Gastroesophageal sphincter (tissue), 4 donors: ENCODE data around the gene ZNF726. TPM values are rescaled to one million over a fixed set of nuclear protein-coding genes. Genes with fewer than 3 reads are reported as not detected.
"Not testable (repeated sequence)": the region's sequence is repeated elsewhere in the genome, so short reads cannot be mapped to it uniquely, and the experiment has no call there.

ENCODE experiments used
- ATAC-seq: fragments of 150-250 bp; one replicate; pipeline ENCODE4 v1.9.1; 2016; ENCODE audit warnings: mild to moderate bottlenecking, moderate library complexity
- H3K27ac ChIP-seq, 4 donors: fragments of 200-600 bp; sonication (generic) in 3 of 4; 1 replicate in 3 of 4; 2 replicates in 1 of 4; pipeline ENCODE4 v1.5.1; 2016 to 2019
- H3K27me3 ChIP-seq: fragments of 200-600 bp; sonication (generic); one replicate; pipeline ENCODE4 v1.5.1; 2019
- H3K36me3 ChIP-seq, 2 donors: fragments of 200-600 bp; sonication (generic); one replicate each; pipeline ENCODE4 v1.5.1; 2019; ENCODE audit warnings: control low read depth in 1 of 2
- H3K4me1 ChIP-seq, 3 donors: fragments of 200-600 bp; sonication (generic); 1 replicate in 2 of 3; 2 replicates in 1 of 3; pipeline ENCODE4 v1.5.1; 2016 to 2019; ENCODE audit warnings: control low read depth in 2 of 3
- H3K4me3 ChIP-seq, 2 donors: fragments of 200-600 bp; sonication (generic); one replicate each; pipeline ENCODE4 v1.5.1; 2019; ENCODE audit warnings: mild to moderate bottlenecking in 1 of 2, moderate library complexity in 1 of 2
- H3K9me3 ChIP-seq, 3 donors: fragments of 200-600 bp; sonication (generic); one replicate each; pipeline ENCODE4 v1.5.1; 2017 to 2019; ENCODE audit warnings: control low read depth in 2 of 3
- CTCF ChIP-seq, 4 experiments: fragments of 200-600 bp in 2 of 4; fragments of 450-650 bp in 2 of 4; sonication (generic) in 1 of 4; IDR thresholded peaks; one replicate each; pipeline ENCODE4 v1.5.1; 2017 to 2019; ENCODE audit warnings: antibody characterized with exemption in 4 of 4, mild to moderate bottlenecking in 2 of 4, moderate library complexity in 2 of 4
- EP300 ChIP-seq: sonication (generic); formaldehyde crosslinking; IDR thresholded peaks from one replicate; pipeline ENCODE4 v1.6.1; 2017; ENCODE audit warnings: antibody characterized with exemption, mild to moderate bottlenecking
- POLR2A ChIP-seq, 2 donors: fragments of 450-650 bp; IDR thresholded peaks; one replicate each; pipeline ENCODE4 v1.6.1; 2017; ENCODE audit warnings: antibody characterized with exemption in 2 of 2, mild to moderate bottlenecking in 2 of 2, moderate library complexity in 1 of 2
- POLR2AphosphoS5 ChIP-seq: sonication (generic); formaldehyde crosslinking; IDR thresholded peaks from one replicate; pipeline ENCODE4 v1.6.1; 2017; ENCODE audit warnings: antibody characterized with exemption
- WGBS, 2 donors: methylation state at CpG; one replicate each; pipeline ENCODE4 v1.1.5; 2018; ENCODE audit warnings: low coverage in 1 of 2; 5-methylcytosine and 5-hydroxymethylcytosine counted together
- total RNA-seq, 4 donors: library from RNA; depleted of rRNA; stranded (reverse); fragments of >200 nt; gene quantifications; one replicate each; pipeline ENCODE4 v1.1.0, GENCODE V29; 2016

The ZNF726 gene
- total RNA-seq, 4 donors from 2014 or later, result 0.27 to 1.6 (median 0.35) TPM; not detected in 1

- Histone ChIP-seq H3K4me1 (no peaks in the 10 kb centered on the region), H3K27me3 (no peaks in the 10 kb centered on the region), H3K9me3 (peaks cover 0 to 33% (median 0%) of the 10 kb centered on the region in 3 donors), H3K36me3 (no peaks in the 10 kb centered on the region), H3K4me3 (no peak overlapping the region), H3K27ac (no peak overlapping the region)
- 100% methylated on average over 1 of the region's 1 CpG for WGBS, 2 donors
- ATAC-seq, result no peak
- TF ChIP-seq POLR2A (IDR thresholded peaks at IDR 0.05) (no peak), CTCF (IDR thresholded peaks at IDR 0.05) (no peak), EP300 (no peak), POLR2AphosphoS5 (no peak)
These were observed 18.2 kb downstream of the ZNF726 start for GRCh38 chr19:23932878-23933277.

GRCh38 chr19:23937031-23937430, 22.3 kb downstream of the ZNF726 start:
- ATAC-seq, H3K4me1 ChIP-seq, H3K27me3 ChIP-seq, H3K36me3 ChIP-seq, H3K4me3 ChIP-seq, H3K27ac ChIP-seq: not testable (repeated sequence)
- peaks cover 0 to 28% (median 0%) of the 10 kb centered on the region in 3 donors for H3K9me3 ChIP-seq
- WGBS, 2 donors, result no CpG with 5 or more reads among the region's 29 CpGs

- Histone ChIP-seq H3K27ac (no peak overlapping the region), H3K4me1 (no peaks in the 10 kb centered on the region), H3K27me3 (no peaks in the 10 kb centered on the region), H3K4me3 (no peak overlapping the region), H3K9me3 (no peaks in the 10 kb centered on the region), H3K36me3 (no peaks in the 10 kb centered on the region)
- TF ChIP-seq POLR2AphosphoS5, result no peak
- no peak for TF ChIP-seq CTCF (IDR thresholded peaks at IDR 0.05)
- TF ChIP-seq POLR2A (IDR thresholded peaks at IDR 0.05), result no peak
- TF ChIP-seq EP300, result no peak
- ATAC-seq, result no peak
- 80 to 100% methylated on average over 1 of the region's 1 CpG for WGBS, 2 donors
These were observed 28.7 kb downstream of the ZNF726 start for GRCh38 chr19:23943411-23943810.

- Histone ChIP-seq H3K4me3 (no peak overlapping the region), H3K36me3 (no peaks in the 10 kb centered on the region), H3K27ac (no peak overlapping the region), H3K9me3 (no peaks in the 10 kb centered on the region), H3K27me3 (no peaks in the 10 kb centered on the region), H3K4me1 (no peaks in the 10 kb centered on the region)
- no peak for TF ChIP-seq POLR2A (IDR thresholded peaks at IDR 0.05)
- TF ChIP-seq POLR2AphosphoS5, result no peak
- no peak for TF ChIP-seq EP300
- TF ChIP-seq CTCF (IDR thresholded peaks at IDR 0.05), result no peak
- no peak for ATAC-seq
These were observed 31.9 kb downstream of the ZNF726 start for GRCh38 chr19:23946569-23946968.

GRCh38 chr19:23949611-23950010, 34.9 kb downstream of the ZNF726 start:
- no peak for TF ChIP-seq CTCF (IDR thresholded peaks at IDR 0.05)
- no peak for TF ChIP-seq POLR2A (IDR thresholded peaks at IDR 0.05)
- no peak for TF ChIP-seq EP300
- TF ChIP-seq POLR2AphosphoS5, result no peak
- no peaks in the 10 kb centered on the region for H3K4me1 ChIP-seq
- WGBS, 2 donors, result 66 to 80% methylated on average over 2 of the region's 2 CpGs
- no peak for ATAC-seq
- H3K36me3 ChIP-seq, result no peaks in the 10 kb centered on the region
- H3K27me3 ChIP-seq, result no peaks in the 10 kb centered on the region
- no peak overlapping the region for H3K27ac ChIP-seq
- H3K4me3 ChIP-seq, result no peak overlapping the region
- no peaks in the 10 kb centered on the region for H3K9me3 ChIP-seq

- ATAC-seq, result no peak
- H3K4me3 ChIP-seq, result no peak overlapping the region
- WGBS, 2 donors, result 90 to 91% methylated on average over 3 to 5 of the region's 5 CpGs
- no peak for TF ChIP-seq POLR2AphosphoS5
- TF ChIP-seq POLR2A (IDR thresholded peaks at IDR 0.05), result no peak
- TF ChIP-seq CTCF (IDR thresholded peaks at IDR 0.05), result no peak
- TF ChIP-seq EP300, result no peak
- no peaks in the 10 kb centered on the region for H3K9me3 ChIP-seq
- H3K27me3 ChIP-seq, result no peaks in the 10 kb centered on the region
- H3K36me3 ChIP-seq, result no peaks in the 10 kb centered on the region
- H3K27ac ChIP-seq, result no peak overlapping the region
- no peaks in the 10 kb centered on the region for H3K4me1 ChIP-seq
These were observed 41.4 kb downstream of the ZNF726 start for GRCh38 chr19:23956051-23956450.
